SKM-1 (cell line): Measurements from ENCODE around the gene NPL.
A peak's percentile ranks its signal among the peaks of the same experiment; 100 is the strongest.

Source experiments
- DNase-seq: peaks from one replicate; lab custom pipeline; 2025; ENCODE audit not compliant: unreplicated experiment; lab: John Stamatoyannopoulos, UW

Gene NPL

GRCh38 chr1:182778862-182779261, 10.7 kb upstream of the NPL start:
- no peak for DNase-seq

GRCh38 chr1:182779530-182779929, 10.0 kb upstream of the NPL start:
- no peak for DNase-seq

GRCh38 chr1:182781841-182782586, 7.6 kb upstream of the NPL start:
- peak; percentile 79 for DNase-seq

- no peak for DNase-seq
Observed at GRCh38 chr1:182782587-182782913, 7.0 kb upstream of the NPL start.

GRCh38 chr1:182783068-182783467, 6.5 kb upstream of the NPL start:
- DNase-seq = no peak

GRCh38 chr1:182784556-182785171, 4.9 kb upstream of the NPL start:
- peak; percentile 87 for DNase-seq

GRCh38 chr1:182785181-182785580, 4.4 kb upstream of the NPL start:
- DNase-seq = no peak

GRCh38 chr1:182786223-182786994, 3.2 kb upstream of the NPL start:
- DNase-seq = peak; percentile 76

- no peak for DNase-seq
Observed at GRCh38 chr1:182786995-182787324, 2.6 kb upstream of the NPL start.

GRCh38 chr1:182791281-182792179, 2.0 kb downstream of the NPL start:
- no peak for DNase-seq

GRCh38 chr1:182794091-182794490, 4.5 kb downstream of the NPL start:
- no peak for DNase-seq

- DNase-seq = no peak
Observed at GRCh38 chr1:182794676-182795201, 5.2 kb downstream of the NPL start.

GRCh38 chr1:182795563-182796228, 6.1 kb downstream of the NPL start:
- DNase-seq = peak; percentile 95

GRCh38 chr1:182802006-182802803, 12.6 kb downstream of the NPL start:
- DNase-seq = no peak

GRCh38 chr1:182803846-182804245, 14.3 kb downstream of the NPL start:
- no peak for DNase-seq

GRCh38 chr1:182806015-182806678, 16.6 kb downstream of the NPL start:
- no peak for DNase-seq

GRCh38 chr1:182807907-182808306, 18.3 kb downstream of the NPL start:
- no peak for DNase-seq

GRCh38 chr1:182809414-182809957, 19.9 kb downstream of the NPL start:
- no peak for DNase-seq
